K562 (cell line): ENCODE measurements around the gene PLXNA2.

ENCODE experiments used
- CEBPB ChIP-seq: fragments of 450-650 bp; IDR thresholded peaks from 2 replicates; pipeline ENCODE4 v1.6.1; 2016; ENCODE audit warnings: missing genetic modification characterization, missing compliant biosample characterization
- CHD2 ChIP-seq: IDR thresholded peaks from 2 replicates; pipeline ENCODE4 v1.6.1; 2011; ENCODE audit warnings: low read depth, low read length
- CHD4 ChIP-seq: fragments of 200-600 bp; sonication (generic); IDR thresholded peaks from 3 replicates; pipeline ENCODE4 v1.6.1; 2012; ENCODE audit warnings: low read depth, mild to moderate bottlenecking, mixed read lengths, low read length, inconsistent platforms; ENCODE audit not compliant: insufficient read depth, insufficient replicate concordance, poor library complexity, severe bottlenecking
- SIN3A ChIP-seq, 2 experiments: fragments of 150-350 bp in 1 of 2; IDR thresholded peaks; 2 replicates each; pipeline ENCODE4 v1.6.1; 2011 to 2016; ENCODE audit warnings: borderline replicate concordance in 2 of 2, low read depth in 2 of 2, low read length in 2 of 2, mild to moderate bottlenecking in 2 of 2, moderate library complexity in 2 of 2; ENCODE audit not compliant: control insufficient read depth in 1 of 2
- SRSF3 ChIP-seq: fragments of 200-400 bp; formaldehyde crosslinking; IDR thresholded peaks from 2 replicates; pipeline ENCODE4 v1.6.1; 2016; ENCODE audit warnings: mild to moderate bottlenecking, low read length, moderate library complexity; ENCODE audit not compliant: insufficient read depth
- ZNF512 ChIP-seq: IDR thresholded peaks from 2 replicates; pipeline ENCODE4 v1.6.1; 2016; ENCODE audit warnings: missing genetic modification characterization, missing compliant biosample characterization

GRCh38 chr1:208268541-208269337 lies 24.6 kb upstream of the PLXNA2 start:
- TF ChIP-seq CHD4 (no peak), SRSF3 (no peak), SIN3A (IDR thresholded peaks at IDR 0.05; ENCODE audit: borderline replicate concordance in 2 of 2, control insufficient read depth in 1 of 2, low read depth in 2 of 2, low read length in 2 of 2) (no peak), CHD2 (no peak), CEBPB (tag) (no peak), ZNF512 (tag) (no peak)
